Measurements from ENCODE around the gene DNAH8. TPM values are rescaled to one million over a fixed set of nuclear protein-coding genes. Genes with fewer than 3 reads are reported as not detected.

Gene DNAH8
- total RNA-seq, 1 donor from 2014 or later, result 0.05 TPM

DNA sequence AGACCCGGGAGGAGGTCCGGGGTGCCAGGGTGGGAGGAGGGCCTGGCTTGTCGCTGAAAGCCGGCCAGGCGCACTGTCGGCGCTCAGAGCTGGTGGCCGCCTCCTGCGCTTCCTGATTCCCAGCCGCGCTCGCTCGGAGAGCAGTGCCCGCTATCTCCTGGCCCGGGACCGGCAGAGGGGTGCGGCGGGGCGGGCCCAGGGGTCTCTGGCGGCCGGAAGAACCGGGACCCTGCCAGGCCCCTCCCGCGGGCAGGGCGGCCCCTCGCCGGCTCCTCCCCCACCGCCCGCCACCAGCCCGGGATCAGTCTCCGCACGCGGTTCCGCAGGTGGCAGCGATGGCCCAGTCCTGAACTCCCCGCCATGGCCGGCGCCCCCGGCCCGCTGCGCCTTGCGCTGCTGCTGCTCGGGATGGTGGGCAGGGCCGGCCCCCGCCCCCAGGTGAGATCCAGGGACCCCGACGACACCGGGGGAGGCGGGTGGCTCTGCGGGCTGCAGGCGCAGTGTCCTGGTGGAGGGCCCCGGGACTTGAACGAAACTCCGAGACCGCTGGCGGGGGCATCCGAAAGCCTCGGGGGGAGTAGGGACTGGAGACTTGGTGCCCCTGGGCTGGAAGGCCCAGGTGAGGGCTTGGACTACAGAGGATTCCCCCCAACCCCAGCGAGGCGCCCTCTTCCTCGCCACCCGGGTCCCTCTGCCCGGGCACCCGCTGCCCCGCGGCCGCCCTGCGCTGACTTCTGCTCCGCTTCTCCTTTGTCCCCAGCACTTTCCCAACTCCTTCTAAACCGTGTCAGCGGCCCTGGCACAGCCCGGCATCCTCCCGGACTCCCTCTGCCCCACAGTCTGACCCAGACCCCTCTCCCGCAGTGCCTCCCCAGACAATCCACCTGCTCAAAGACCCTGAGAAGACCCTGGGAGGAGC lies 333.6 kb downstream of the DNAH8 start, which contains the start of gene GLP1R:
Gene GLP1R (plus strand): TSS at position 301 of the 919 bp plus-strand sequence. CDS start 60 bp downstream, at position 361.
- DNase-seq (ENCODE audit: low read depth), result no peak

DNA sequence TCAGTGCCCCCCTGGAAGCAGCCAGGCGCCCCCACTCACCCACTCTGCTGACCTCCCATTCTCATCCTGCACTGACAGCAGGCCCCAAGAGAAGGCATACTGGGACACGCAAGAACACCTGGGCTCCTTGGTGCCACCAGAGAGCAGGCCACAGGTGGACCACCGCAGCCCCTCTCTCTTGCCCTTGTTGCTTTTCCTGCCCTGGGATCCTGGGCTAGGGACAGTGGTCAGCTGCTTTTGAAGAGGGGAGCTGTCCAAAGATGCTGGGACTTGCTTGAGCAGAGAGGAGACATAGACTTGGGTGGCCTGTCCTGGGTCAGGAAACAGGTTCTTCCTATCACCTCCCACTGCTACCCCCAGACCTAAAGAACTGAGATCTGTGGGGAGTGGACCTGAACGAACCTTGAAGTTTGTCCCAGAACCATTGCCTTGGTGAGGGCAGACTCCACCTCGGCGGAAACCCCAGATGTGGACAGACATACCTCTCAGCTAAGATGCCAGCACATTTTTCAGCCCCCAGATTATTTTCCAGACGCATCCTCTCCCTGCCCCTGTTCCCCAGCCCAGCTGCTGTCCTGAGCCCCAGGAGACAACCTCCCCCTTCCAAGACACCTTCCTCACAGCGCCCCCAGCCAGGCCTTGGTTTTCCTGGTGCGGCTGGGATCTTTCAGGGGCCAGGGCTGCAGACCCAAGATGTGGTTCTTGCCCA lies 334.6 kb downstream of the DNAH8 start:
- no peak for DNase-seq (ENCODE audit: low read depth)

DNA sequence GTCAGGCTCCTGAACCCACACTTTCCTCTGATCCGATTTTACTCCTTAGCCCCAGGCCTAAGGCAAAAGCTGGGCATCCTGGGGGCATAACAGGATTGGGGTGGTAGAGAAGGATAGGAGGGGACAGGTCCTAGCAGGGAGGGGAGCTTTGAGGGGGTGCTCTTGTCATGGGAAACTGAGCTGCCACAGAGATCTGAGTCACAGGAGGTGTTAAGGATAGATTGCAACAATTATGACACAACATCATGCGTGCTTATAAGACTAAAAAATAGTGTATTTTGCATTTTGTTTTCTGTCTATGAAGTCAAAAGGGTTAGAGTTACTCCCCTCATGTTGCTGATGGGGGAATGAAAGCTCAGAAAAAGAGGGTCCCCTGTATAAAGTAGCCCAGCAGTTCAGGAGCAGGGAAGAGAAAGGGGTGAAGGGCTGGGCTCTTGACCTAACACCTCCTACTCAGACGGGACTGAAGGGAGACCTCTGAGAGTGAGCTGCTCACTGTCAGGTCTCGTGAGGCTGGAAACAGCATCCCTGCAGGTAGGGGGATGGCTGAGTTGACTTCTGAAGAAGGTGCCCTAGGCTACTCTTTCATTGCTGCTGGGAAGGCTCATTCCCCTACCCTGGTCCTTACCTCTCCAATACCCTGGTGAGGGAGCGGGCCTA lies 335.5 kb downstream of the DNAH8 start:
- no peak for DNase-seq (ENCODE audit: low read depth)

DNA sequence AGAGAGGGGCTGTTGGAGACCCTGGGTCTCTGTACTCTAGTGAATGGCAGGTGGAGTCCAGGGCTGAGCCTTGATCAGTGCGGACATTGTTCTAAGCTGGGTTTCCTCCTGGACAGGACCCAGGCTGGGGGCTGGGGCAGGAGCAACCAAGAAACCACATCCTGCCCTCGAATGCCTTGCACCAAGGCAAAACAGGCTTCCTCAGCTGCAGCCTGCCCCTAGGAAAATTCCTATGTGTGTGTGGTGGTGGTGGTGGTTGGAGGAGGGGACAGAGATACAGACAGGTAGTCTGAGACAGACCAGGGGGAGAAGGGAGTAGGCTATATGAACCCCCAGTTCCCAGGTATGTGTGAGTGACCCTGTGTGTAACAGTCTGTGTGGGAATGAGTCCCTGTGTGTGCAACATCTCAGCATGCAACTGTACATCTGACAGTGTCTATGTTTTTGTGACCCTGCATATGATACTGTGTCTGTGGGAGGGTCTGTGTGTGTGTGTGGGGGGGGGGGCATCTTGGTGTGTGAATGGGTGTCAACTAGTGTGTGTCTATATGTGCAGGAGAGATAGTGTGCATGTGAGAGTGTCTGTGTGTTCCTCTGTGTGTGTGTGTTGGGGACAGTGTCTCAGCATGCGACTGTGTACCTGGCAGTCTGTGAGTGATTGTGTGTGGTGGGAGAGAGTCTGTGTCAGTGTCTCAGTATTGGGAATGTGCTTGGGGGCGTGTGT lies 336.4 kb downstream of the DNAH8 start:
- DNase-seq (ENCODE audit: low read depth), result no peak

DNA sequence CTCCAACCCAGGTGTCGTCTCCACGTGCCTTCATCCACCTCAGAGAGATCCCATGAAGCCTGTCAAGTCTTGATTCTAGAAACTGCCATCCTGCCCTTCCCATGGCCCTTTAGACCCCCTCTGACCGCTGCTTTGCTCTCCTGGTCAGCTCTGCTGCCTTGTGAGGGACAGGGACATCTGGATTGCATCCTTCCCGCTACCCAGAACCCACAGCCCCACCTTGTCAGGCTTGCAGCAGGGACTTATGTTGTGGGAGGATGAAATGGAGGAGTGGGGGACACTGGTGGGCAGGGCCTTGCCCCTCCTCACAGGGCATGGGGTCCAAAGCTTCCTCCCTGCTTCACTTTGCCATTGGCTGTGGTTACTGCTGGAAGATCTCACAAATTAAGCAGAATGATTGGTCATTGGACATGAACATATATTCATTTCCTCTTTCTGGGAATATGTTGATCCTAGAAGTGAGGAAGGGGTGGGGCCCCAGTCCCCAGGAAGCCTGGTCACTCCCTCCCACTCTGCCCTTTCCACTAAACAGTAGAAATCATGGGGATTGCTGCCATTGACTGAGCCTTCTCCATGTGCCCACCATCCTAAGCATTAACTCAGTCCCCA lies 338.0 kb downstream of the DNAH8 start:
- no peak for DNase-seq (ENCODE audit: low read depth)

DNA sequence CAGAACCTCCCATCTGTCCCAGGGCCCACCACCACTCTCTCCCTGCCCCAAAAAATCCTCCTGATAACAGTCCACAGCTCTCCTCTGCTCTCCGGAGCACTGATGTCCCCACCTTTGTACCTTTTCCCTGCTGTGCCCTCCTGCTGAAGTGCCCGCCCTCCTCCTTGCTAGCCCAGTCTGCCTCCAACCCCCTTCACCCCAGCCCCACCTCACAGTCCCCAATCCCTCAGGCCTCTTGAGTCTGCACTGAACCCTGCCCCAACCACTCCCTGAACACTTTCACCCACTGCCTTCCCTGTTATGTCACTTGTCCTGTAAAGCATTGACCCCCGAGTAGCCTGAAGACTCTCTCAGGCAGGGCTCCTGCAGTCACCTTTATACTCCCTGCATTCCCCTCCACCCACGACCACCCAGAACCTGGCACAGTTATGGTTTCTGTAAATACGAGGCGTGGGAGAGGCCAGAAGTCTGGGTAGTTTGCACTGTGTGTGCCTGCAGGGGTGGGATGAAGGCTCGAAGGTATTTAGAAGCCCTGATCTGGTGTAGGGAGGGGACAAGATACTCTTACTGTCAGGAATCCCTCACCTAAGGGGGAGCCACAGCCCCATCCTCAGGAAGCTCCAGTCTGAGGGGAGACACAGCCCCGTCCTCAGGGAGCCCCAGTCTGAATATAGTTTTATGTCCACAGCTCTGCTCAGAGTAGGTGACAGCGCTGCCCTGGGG lies 338.9 kb downstream of the DNAH8 start:
- DNase-seq (ENCODE audit: low read depth), result no peak

DNA sequence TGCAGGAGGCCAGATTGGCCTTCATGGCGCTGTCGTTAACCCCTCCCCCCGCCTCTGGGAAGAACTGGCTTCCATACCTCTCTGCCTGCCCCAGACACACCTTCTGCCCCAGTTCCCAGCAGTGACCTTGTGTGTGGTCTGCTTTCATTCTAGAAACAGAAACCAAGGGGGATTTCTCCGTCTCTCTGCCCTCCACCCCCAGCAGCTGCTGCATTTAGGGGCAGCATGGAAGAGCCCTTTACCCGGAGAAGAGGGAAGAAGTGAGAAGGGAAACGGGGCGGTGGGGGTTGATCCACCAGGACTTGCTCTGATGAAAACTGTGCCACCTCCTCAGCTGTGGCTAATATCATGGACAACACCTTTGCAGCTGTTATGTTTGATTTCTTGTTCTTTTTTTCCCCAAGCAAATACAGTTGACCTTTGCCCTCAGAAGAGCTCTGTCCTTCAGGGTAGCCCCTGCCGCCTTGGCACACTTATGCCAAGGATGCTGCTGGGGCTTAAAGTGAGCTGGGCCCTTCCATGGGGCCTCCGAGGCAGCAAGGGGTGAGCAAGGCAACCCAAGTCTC lies 339.5 kb downstream of the DNAH8 start:
- no peak for DNase-seq (ENCODE audit: low read depth)

DNA sequence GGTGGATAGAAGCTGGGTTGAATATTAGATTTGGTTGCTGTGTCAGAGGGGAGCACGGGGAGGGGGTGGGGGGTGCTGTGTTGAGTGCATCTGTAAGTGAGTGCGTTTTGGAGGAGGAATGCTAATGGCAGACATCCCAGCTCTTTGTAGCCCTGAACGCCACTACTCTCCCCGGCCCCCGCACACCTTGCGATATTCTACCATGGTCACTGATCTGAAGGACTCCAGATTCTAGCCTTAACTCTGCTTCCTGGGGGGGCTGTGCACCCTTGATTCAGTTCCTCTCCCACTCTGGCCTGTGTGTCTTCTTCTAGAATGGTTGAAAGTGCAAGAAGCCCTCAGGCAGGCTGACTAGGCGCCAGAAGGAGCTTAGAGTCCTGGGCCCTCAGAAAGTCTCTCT lies 340.6 kb downstream of the DNAH8 start:
- DNase-seq (ENCODE audit: low read depth), result no peak

DNA sequence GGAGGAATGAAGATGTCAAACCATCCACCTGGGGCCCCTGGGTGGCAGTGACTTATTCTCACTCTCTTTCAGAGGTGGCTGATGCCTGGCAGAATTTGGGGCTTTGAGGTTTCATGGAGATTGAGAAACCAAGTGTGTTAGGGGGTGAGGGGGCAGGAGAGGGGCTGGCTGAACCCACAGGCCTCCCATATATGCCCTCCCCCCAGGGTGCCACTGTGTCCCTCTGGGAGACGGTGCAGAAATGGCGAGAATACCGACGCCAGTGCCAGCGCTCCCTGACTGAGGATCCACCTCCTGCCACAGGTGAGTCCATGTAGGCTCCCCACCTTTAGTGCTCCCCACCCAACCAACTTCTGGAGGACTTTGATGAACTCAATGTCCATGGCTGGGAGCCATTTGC lies 341.1 kb downstream of the DNAH8 start:
- DNase-seq (ENCODE audit: low read depth), result no peak

DNA sequence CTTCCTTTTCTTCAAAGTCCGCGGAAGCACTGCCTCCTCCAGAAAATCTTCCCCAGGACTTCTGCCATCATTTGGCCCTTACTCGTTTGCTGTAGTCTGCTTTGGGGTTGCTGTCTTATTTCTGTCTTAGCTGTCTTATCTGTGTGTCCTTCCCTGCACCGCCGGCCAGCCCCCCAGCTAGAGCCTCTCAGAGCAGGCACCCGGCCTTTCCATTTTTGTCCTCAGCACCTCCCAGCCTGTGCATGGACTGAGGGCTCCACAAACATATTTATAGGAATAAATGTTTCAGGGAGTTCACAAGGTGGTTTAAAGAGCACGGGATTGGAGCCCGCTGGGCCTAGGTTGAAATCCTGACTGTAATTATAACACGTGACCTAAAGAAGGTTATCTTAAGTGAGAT lies 341.6 kb downstream of the DNAH8 start:
- DNase-seq (ENCODE audit: low read depth), result no peak

DNA sequence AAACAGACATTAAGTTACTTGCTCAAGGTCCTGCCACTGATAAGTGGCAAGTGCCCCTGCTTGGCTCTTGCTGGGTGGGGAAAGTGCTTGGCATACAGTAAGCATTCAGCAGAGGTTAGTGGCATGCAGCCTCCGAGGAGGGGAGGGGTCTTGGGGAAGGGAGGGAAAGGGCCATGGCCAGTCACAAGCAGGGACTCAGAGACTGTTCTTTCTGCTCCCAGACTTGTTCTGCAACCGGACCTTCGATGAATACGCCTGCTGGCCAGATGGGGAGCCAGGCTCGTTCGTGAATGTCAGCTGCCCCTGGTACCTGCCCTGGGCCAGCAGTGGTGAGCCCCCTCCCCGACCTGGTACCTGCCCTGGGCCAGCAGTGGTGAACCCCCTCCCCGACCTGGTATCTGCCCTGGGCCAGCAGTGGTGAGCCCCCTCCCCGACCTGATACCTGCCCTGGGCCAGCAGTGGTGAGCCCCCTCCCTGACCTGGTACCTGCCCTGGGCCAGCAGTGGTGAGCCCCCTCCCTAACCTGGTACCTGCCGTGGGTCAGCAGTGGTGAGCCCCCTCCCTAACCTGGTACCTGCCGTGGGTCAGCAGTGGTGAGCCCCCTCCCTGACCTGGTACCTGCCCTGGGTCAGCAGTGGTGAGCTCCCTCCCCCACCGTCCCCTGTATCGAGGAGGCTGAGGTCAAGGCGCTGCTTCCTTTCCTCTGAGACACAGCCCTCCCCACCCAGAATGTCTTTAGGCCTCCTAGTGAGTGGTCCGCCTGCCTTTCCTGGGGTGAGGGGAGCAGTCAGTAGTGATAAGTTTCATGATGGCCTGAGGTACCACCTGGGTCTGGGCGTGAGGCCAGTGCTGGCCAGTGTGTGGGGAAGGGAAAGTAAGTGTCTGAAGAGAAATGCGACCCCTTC lies 342.4 kb downstream of the DNAH8 start:
- no peak for DNase-seq (ENCODE audit: low read depth)

DNA sequence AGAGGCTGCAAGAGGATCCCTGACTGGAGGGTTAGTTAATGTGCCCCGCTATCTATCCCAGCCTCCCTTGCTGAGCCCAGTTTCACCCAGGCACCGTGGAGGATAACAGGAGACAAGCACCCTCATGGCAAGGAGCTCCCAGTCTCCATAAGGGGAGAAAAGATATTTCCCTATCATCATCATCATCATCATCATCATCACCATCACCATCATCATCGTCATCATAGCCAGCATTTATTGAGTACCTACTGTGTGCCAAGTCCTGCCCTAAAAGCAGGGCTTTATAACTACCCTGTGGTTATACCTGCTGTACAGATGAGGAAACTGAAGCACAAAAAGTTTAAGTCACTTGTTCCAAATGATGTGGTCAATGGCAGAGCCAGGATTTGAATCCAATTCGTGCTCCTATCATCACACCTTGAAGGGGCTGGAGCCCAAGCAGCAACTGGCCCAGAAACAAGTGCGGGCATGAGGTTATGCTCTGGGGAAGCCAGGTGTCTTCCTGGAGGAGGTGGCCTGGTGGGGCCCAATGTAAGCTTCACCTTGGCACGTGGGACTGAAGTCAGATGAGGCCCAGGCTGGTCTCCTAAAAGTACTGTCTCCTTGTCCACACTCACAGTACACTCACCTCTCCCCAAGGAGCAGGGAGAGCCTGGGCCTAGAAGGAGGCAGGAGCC lies 343.5 kb downstream of the DNAH8 start:
- no peak for DNase-seq (ENCODE audit: low read depth)

DNA sequence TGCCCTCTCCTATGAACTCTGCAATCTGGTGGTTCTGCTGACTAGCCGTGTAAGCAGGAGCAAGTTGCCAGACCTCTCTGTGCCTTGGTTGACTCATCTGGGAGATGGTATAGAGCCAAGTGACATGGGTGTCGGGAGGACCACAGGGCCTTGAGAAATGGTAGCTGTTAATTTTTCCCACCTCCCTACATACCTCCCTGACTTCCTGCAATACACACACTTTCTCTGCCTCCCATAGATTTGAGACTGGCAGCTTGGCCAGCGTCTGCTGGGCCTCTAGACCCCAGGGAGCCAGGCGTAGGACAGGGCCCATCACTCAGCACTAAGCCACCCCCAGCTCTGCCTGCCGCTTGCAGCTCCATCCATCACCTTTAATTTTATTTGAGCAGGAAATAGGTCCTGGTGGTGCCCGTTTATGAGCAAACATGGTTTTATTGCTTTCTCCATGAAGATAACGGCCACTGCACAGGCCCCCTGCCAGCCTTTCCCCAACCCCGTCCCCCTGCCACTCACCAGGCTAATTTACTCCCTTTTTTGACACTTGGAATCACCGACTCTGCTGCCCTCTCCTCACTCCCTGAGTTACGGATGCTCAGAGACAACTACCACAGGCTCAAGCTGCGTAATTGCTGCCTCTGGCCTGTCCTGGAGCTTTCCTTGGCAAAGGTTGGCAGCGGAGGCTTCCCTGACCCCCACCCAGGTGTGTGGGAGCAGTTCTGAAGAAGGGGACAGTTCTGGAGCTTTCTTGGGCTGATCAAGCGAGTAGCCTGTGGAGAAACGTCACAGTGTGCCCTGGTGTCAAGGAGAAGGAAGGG lies 344.6 kb downstream of the DNAH8 start:
- no peak for DNase-seq (ENCODE audit: low read depth)

DNA sequence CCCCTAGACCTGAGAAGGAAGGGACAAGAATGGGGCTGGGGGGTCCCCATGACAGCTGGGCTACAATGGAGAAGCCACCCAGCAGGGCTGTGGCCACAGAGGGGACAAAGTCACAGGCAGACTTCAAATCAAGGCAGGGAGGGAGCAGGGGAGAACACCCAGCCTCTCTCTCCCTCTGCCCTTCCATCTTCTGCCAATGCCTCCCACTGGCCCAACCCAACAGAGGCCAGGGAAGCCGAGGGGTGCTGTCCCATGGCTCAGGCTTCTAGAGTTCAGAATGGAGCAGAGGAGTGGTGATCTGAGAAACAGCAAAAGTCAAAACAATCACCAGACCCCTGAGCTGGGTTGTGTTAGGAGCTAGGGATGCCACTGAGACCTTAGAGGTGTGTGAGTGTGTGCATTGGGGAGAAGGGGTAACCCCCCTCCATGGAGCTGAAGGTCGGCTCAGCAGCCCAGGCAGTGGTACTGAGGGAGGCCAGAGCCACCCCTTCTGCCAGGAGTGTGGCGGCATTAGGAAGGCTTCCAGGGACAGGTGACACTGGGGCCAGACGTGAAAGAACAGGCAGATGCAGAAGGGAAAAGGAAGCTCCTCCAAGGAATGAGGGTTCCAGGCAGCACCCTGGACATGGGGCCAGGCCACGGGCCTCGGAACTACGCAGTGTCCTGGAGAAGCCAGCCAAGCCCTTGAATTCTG lies 345.5 kb downstream of the DNAH8 start:
- no peak for DNase-seq (ENCODE audit: low read depth)

DNA sequence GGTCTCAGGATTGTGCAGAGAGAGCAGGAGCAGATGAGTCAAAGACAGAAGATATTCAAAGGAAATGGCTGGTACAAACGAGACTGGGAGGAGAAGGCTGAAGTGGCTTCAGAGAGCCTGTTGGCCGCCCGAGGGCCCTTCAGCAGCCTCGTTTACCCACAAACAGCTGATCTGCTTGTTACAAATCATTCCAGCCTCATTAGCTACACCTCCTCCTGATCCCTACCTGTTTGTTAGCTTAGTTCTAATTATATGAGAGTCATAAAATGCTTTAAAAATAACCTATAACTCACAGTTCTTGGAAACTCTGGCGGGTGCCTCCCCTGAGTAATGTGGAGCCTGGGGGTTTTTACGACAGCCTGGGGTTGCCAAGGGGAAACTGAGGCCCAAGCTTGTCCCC lies 346.1 kb downstream of the DNAH8 start:
- DNase-seq (ENCODE audit: low read depth), result no peak

DNA sequence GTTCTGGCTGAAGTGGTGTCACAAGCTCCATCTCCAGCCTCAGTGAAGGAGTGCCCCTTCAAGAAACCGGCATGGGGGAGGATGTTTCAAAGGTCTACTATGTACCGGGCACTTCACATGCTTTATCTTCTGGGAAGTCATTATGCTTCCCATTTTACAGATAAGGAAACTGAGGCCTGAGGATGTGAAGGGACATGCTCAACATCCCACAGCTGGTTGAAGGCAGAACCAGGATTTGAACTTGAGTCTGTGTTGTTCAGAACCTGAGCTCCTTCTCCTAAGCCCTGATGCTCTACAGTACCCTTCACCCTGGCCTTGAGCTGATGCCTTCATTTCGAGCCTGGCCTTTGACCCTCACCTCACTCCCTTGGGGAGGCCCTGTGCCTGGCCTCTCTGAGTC lies 346.5 kb downstream of the DNAH8 start:
- no peak for DNase-seq (ENCODE audit: low read depth)
